Fibroblast of lung (primary cell): ENCODE measurements around the gene ZSCAN4. TPM values are rescaled to one million over a fixed set of nuclear protein-coding genes. Genes with fewer than 3 reads are reported as not detected.

Source experiments
- DNase-seq, 2 donors: peaks; one replicate each; pipeline versions ENCODE4 v3.0.0 to v3.0.0-alpha.2; 2010; ENCODE audit warnings: low read depth in 2 of 2
- H2AFZ ChIP-seq: 2 replicates; pipeline ENCODE4 v1.5.1; 2012; ENCODE audit warnings: low read length, control low read depth, inconsistent platforms
- H3K27ac ChIP-seq: 2 replicates; pipeline ENCODE4 v1.5.1; 2011; ENCODE audit warnings: low read length, control low read depth; ENCODE audit not compliant: insufficient read depth
- H3K27me3 ChIP-seq: 2 replicates; pipeline ENCODE4 v1.5.1; 2011; ENCODE audit warnings: mild to moderate bottlenecking, low read length; ENCODE audit not compliant: control insufficient read depth, insufficient read depth
- H3K36me3 ChIP-seq: 2 replicates; pipeline ENCODE4 v1.5.1; 2011; ENCODE audit warnings: low read length; ENCODE audit not compliant: control insufficient read depth, insufficient read depth
- H3K4me1 ChIP-seq: 2 replicates; pipeline ENCODE4 v1.5.1; 2011; ENCODE audit warnings: low read length; ENCODE audit not compliant: control insufficient read depth, insufficient read depth; ENCODE audit errors: extremely low read depth
- H3K4me2 ChIP-seq: 2 replicates; pipeline ENCODE4 v1.5.1; 2011; ENCODE audit warnings: low read length, control low read depth; ENCODE audit not compliant: insufficient read depth; ENCODE audit errors: extremely low read depth
- H3K4me3 ChIP-seq, 4 experiments: fragments of 200-600 bp in 1 of 4; sonication (generic) in 1 of 4; replicated peaks in 1 of 4; 2 replicates each; pipeline ENCODE4 v1.5.1; 2011 to 2016; ENCODE audit warnings: low read length in 4 of 4, low read depth in 3 of 4, mild to moderate bottlenecking in 3 of 4, control low read depth in 2 of 4, inconsistent platforms in 1 of 4, mixed read lengths in 1 of 4; ENCODE audit not compliant: insufficient read depth in 1 of 4; ENCODE audit errors: control extremely low read depth in 1 of 4
- H3K79me2 ChIP-seq: 2 replicates; pipeline ENCODE4 v1.5.1; 2012; ENCODE audit warnings: mild to moderate bottlenecking, low read length, inconsistent platforms; ENCODE audit not compliant: control insufficient read depth, insufficient read depth
- H3K9ac ChIP-seq: 2 replicates; pipeline ENCODE4 v1.5.1; 2011; ENCODE audit warnings: mild to moderate bottlenecking, low read length, control low read depth; ENCODE audit not compliant: insufficient read depth
- H3K9me3 ChIP-seq: 2 replicates; pipeline ENCODE4 v1.5.1; 2012; ENCODE audit warnings: low read depth, low read length; ENCODE audit not compliant: control insufficient read depth, insufficient read depth
- H4K20me1 ChIP-seq: 2 replicates; pipeline ENCODE4 v1.5.1; 2011; ENCODE audit warnings: low read length; ENCODE audit not compliant: control insufficient read depth, insufficient read depth; ENCODE audit errors: extremely low read depth
- EZH2 ChIP-seq: IDR thresholded peaks from 2 replicates; pipeline ENCODE4 v1.5.1; 2012; ENCODE audit warnings: low read length, control low read depth, mild to moderate bottlenecking; ENCODE audit errors: missing control alignments
- polyA plus RNA-seq, 2 donors: library from polyadenylated mRNA; depleted of rRNA in 1 of 2; stranded (reverse) in 1 of 2; unstranded in 1 of 2; fragments of >200 nt; gene quantifications; 2 replicates each; pipeline ENCODE4 v1.2.1, GENCODE V29; 2011 to 2012; ENCODE audit warnings: missing spikeins in 1 of 2
- total RNA-seq: library from RNA; depleted of rRNA; stranded (reverse); fragments of >200 nt; gene quantifications from 2 replicates; pipeline ENCODE4 v1.2.1, GENCODE V29; 2014
- TF ChIP-seq, protein P1 (sequence below), 2 donors: IDR thresholded peaks in 1 of 2; conservative IDR thresholded peaks in 1 of 2; 1 replicate in 1 of 2; 2 replicates in 1 of 2; pipeline ENCODE4 v1.5.1; 2011 to 2012; ENCODE audit warnings: low read length in 2 of 2, control low read depth in 1 of 2, inconsistent platforms in 1 of 2, low read depth in 1 of 2, mild to moderate bottlenecking in 1 of 2

ZSCAN4 gene
- total and polyA plus RNA-seq, 2 donors (not counting 1 experiment from before 2014, with no cell fraction given): not detected

DNA sequence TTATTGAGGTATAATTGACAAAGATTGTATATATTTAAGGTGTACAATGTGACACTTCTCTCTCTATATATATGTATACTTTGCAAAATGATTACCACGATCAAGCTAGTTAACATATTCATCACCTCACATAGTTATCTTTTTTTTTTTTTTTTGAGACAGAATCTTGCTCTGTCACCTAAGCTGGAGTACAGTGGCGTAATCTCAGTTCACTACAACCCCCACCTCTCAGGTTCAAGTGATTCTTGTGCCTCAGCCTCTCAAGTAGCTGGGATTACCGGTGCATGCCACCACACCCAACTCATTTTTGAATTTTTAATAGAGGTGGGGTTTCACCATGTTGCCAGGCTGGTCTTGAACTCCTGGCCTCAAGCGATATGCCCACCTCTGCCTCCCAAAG is 3.7 kb downstream of the ZSCAN4 start:
- Histone ChIP-seq H3K9me3 (no peaks in the 10 kb centered on the region), H3K79me2 (no peaks in the 10 kb centered on the region), H3K9ac (no peak overlapping the region), H3K4me3 (no peak overlapping the region), H3K27me3 (no peaks in the 10 kb centered on the region), H3K4me2 (no peak overlapping the region), H3K4me1 (no peaks in the 10 kb centered on the region), H2AFZ (no peak overlapping the region), H3K27ac (no peak overlapping the region), H3K36me3 (no peaks in the 10 kb centered on the region), H4K20me1 (no peaks in the 10 kb centered on the region)
- no peak for DNase-seq
- TF ChIP-seq, protein P1, sequence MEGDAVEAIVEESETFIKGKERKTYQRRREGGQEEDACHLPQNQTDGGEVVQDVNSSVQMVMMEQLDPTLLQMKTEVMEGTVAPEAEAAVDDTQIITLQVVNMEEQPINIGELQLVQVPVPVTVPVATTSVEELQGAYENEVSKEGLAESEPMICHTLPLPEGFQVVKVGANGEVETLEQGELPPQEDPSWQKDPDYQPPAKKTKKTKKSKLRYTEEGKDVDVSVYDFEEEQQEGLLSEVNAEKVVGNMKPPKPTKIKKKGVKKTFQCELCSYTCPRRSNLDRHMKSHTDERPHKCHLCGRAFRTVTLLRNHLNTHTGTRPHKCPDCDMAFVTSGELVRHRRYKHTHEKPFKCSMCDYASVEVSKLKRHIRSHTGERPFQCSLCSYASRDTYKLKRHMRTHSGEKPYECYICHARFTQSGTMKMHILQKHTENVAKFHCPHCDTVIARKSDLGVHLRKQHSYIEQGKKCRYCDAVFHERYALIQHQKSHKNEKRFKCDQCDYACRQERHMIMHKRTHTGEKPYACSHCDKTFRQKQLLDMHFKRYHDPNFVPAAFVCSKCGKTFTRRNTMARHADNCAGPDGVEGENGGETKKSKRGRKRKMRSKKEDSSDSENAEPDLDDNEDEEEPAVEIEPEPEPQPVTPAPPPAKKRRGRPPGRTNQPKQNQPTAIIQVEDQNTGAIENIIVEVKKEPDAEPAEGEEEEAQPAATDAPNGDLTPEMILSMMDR (conservative IDR thresholded peaks at IDR 0.05 in 1 of 2, IDR thresholded peaks at IDR 0.05 in 1 of 2; ENCODE audit: low read depth in 1 of 2, low read length in 2 of 2): no peak
- no peak for TF ChIP-seq EZH2

DNA sequence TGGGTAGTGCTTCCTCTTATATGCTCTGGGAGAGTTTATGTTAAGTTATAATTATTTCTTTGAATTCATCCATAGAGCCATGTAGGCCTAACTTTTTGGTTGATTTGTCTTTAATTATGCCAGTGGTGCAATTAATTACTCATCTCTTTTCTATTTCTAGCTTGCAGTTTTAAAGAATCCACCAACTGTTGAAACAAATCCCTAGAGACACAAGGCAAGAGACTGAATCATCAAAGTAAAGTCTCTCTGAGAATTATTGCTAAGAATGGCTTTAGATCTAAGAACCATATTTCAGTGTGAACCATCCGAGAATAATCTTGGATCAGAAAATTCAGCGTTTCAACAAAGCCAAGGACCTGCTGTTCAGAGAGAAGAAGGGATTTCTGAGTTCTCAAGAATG is 7.1 kb downstream of the ZSCAN4 start:
- no peak for DNase-seq
- TF ChIP-seq, protein P1 (conservative IDR thresholded peaks at IDR 0.05 in 1 of 2, IDR thresholded peaks at IDR 0.05 in 1 of 2; ENCODE audit: low read depth in 1 of 2, low read length in 2 of 2): no peak
- no peak for TF ChIP-seq EZH2
- Histone ChIP-seq H2AFZ (no peak overlapping the region), H3K4me2 (no peak overlapping the region), H3K27ac (no peak overlapping the region), H3K36me3 (no peaks in the 10 kb centered on the region), H3K4me1 (no peaks in the 10 kb centered on the region), H3K9ac (no peak overlapping the region), H4K20me1 (no peaks in the 10 kb centered on the region), H3K27me3 (no peaks in the 10 kb centered on the region), H3K4me3 (no peak overlapping the region), H3K79me2 (no peaks in the 10 kb centered on the region), H3K9me3 (no peaks in the 10 kb centered on the region)

DNA sequence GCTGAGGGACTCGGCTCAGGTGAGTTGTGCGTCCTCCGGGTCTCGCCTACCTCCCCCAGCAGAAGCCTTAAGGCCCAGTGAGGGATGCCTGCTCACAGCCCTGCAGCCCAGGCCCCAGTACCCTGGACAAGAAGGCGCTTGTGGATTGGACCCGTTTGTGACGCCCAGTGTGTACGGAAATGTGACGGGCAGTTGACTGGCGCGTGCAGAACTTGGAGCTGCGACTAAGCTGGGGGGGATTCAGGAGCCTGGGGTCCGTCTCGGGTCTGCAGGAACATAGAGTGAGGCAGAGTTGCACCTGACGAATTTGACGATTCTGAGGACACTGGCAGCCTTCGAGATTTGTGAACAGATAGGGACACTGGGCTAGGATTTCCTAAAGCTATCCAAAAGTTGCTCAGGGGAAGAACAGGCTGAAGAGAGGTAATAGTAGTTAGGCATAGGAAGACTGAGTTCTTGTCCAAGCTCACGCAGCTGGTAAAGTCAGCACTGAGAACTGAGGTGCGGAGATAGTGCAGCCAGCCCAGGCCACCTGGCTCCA is 13.6 kb downstream of the ZSCAN4 start:
- Histone ChIP-seq H3K4me3 (peak overlapping the region; percentile 84 to 96 (median 87)), H3K36me3 (peaks cover 9% of the 10 kb centered on the region), H3K9me3 (peaks cover 12% of the 10 kb centered on the region), H3K27ac (peak overlapping the region; percentile 51), H3K4me2 (peak overlapping the region; percentile 76), H2AFZ (peak overlapping the region; percentile 97), H3K4me1 (peaks cover 3% of the 10 kb centered on the region), H3K27me3 (no peaks in the 10 kb centered on the region), H4K20me1 (no peaks in the 10 kb centered on the region), H3K79me2 (peaks cover 44% of the 10 kb centered on the region), H3K9ac (peak overlapping the region; percentile 80)
- no peak for TF ChIP-seq EZH2
- TF ChIP-seq, protein P1 (conservative IDR thresholded peaks at IDR 0.05 in 1 of 2, IDR thresholded peaks at IDR 0.05 in 1 of 2; ENCODE audit: low read depth in 1 of 2, low read length in 2 of 2): no peak
- DNase-seq: no peak
